Breast epithelium (tissue), 3 donors: ENCODE data around the gene AAR2.

ENCODE experiments used
- POLR2AphosphoS5 ChIP-seq, 3 donors: sonication (generic); formaldehyde crosslinking; IDR thresholded peaks; one replicate each; pipeline ENCODE4 v1.6.1; 2017; ENCODE audit warnings: antibody characterized with exemption in 3 of 3
- TF ChIP-seq, protein P1 (sequence below), 3 donors: fragments of 450-650 bp; IDR thresholded peaks; one replicate each; pipeline ENCODE4 v1.5.1; 2016 to 2017; ENCODE audit warnings: antibody characterized with exemption in 3 of 3, mild to moderate bottlenecking in 3 of 3, moderate library complexity in 3 of 3

DNA sequence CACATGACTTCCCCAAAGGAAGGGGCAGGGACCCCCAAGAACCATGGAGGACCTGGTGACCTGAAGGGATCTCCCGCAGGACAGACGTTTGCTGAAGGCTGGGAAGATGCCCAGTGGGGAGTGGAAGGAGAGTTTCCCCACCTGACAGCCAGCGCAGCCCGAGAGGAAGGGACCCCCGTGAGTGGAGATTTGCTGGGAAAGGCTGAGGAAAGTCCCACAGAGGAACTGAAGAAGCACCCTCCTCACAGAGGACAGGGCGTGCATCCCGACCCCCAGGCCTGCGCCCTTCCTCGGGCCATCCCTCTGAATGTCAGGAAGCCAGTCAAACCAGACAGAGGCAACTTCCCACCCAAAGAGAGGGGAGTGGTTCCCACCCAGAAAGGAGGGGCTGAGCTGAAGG lies 29.6 kb upstream of the AAR2 start:
- TF ChIP-seq, protein P1, sequence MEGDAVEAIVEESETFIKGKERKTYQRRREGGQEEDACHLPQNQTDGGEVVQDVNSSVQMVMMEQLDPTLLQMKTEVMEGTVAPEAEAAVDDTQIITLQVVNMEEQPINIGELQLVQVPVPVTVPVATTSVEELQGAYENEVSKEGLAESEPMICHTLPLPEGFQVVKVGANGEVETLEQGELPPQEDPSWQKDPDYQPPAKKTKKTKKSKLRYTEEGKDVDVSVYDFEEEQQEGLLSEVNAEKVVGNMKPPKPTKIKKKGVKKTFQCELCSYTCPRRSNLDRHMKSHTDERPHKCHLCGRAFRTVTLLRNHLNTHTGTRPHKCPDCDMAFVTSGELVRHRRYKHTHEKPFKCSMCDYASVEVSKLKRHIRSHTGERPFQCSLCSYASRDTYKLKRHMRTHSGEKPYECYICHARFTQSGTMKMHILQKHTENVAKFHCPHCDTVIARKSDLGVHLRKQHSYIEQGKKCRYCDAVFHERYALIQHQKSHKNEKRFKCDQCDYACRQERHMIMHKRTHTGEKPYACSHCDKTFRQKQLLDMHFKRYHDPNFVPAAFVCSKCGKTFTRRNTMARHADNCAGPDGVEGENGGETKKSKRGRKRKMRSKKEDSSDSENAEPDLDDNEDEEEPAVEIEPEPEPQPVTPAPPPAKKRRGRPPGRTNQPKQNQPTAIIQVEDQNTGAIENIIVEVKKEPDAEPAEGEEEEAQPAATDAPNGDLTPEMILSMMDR (IDR thresholded peaks at IDR 0.05) = no peak
- no peak for TF ChIP-seq POLR2AphosphoS5 (IDR thresholded peaks at IDR 0.05)
